Gastroesophageal sphincter (tissue), 4 donors: ENCODE results near the gene CSPG5. TPM values are rescaled to one million over a fixed set of nuclear protein-coding genes. Genes with fewer than 3 reads are reported as not detected.

Source experiments
- ATAC-seq: fragments of 150-250 bp; one replicate; pipeline ENCODE4 v1.9.1; 2016; ENCODE audit warnings: mild to moderate bottlenecking, moderate library complexity
- H3K27ac ChIP-seq, 4 donors: fragments of 200-600 bp; sonication (generic) in 3 of 4; 1 replicate in 3 of 4; 2 replicates in 1 of 4; pipeline ENCODE4 v1.5.1; 2016 to 2019
- H3K27me3 ChIP-seq: fragments of 200-600 bp; sonication (generic); one replicate; pipeline ENCODE4 v1.5.1; 2019
- H3K36me3 ChIP-seq, 2 donors: fragments of 200-600 bp; sonication (generic); one replicate each; pipeline ENCODE4 v1.5.1; 2019; ENCODE audit warnings: control low read depth in 1 of 2
- H3K4me1 ChIP-seq, 3 donors: fragments of 200-600 bp; sonication (generic); 1 replicate in 2 of 3; 2 replicates in 1 of 3; pipeline ENCODE4 v1.5.1; 2016 to 2019; ENCODE audit warnings: control low read depth in 2 of 3
- H3K4me3 ChIP-seq, 2 donors: fragments of 200-600 bp; sonication (generic); one replicate each; pipeline ENCODE4 v1.5.1; 2019; ENCODE audit warnings: mild to moderate bottlenecking in 1 of 2, moderate library complexity in 1 of 2
- H3K9me3 ChIP-seq, 3 donors: fragments of 200-600 bp; sonication (generic); one replicate each; pipeline ENCODE4 v1.5.1; 2017 to 2019; ENCODE audit warnings: control low read depth in 2 of 3
- CTCF ChIP-seq, 4 experiments: fragments of 200-600 bp in 2 of 4; fragments of 450-650 bp in 2 of 4; sonication (generic) in 1 of 4; IDR thresholded peaks; one replicate each; pipeline ENCODE4 v1.5.1; 2017 to 2019; ENCODE audit warnings: antibody characterized with exemption in 4 of 4, mild to moderate bottlenecking in 2 of 4, moderate library complexity in 2 of 4
- EP300 ChIP-seq: sonication (generic); formaldehyde crosslinking; IDR thresholded peaks from one replicate; pipeline ENCODE4 v1.6.1; 2017; ENCODE audit warnings: antibody characterized with exemption, mild to moderate bottlenecking
- POLR2A ChIP-seq, 2 donors: fragments of 450-650 bp; IDR thresholded peaks; one replicate each; pipeline ENCODE4 v1.6.1; 2017; ENCODE audit warnings: antibody characterized with exemption in 2 of 2, mild to moderate bottlenecking in 2 of 2, moderate library complexity in 1 of 2
- POLR2AphosphoS5 ChIP-seq: sonication (generic); formaldehyde crosslinking; IDR thresholded peaks from one replicate; pipeline ENCODE4 v1.6.1; 2017; ENCODE audit warnings: antibody characterized with exemption
- WGBS, 2 donors: methylation state at CpG; one replicate each; pipeline ENCODE4 v1.1.5; 2018; ENCODE audit warnings: low coverage in 1 of 2; 5-methylcytosine and 5-hydroxymethylcytosine counted together
- total RNA-seq, 4 donors: library from RNA; depleted of rRNA; stranded (reverse); fragments of >200 nt; gene quantifications; one replicate each; pipeline ENCODE4 v1.1.0, GENCODE V29; 2016

Gene CSPG5
- 1 to 10 TPM in 1 of 4 donors, under 1 TPM in 2, not detected in 1; 0.27 to 1.0 (median 0.30) TPM for total RNA-seq

DNA sequence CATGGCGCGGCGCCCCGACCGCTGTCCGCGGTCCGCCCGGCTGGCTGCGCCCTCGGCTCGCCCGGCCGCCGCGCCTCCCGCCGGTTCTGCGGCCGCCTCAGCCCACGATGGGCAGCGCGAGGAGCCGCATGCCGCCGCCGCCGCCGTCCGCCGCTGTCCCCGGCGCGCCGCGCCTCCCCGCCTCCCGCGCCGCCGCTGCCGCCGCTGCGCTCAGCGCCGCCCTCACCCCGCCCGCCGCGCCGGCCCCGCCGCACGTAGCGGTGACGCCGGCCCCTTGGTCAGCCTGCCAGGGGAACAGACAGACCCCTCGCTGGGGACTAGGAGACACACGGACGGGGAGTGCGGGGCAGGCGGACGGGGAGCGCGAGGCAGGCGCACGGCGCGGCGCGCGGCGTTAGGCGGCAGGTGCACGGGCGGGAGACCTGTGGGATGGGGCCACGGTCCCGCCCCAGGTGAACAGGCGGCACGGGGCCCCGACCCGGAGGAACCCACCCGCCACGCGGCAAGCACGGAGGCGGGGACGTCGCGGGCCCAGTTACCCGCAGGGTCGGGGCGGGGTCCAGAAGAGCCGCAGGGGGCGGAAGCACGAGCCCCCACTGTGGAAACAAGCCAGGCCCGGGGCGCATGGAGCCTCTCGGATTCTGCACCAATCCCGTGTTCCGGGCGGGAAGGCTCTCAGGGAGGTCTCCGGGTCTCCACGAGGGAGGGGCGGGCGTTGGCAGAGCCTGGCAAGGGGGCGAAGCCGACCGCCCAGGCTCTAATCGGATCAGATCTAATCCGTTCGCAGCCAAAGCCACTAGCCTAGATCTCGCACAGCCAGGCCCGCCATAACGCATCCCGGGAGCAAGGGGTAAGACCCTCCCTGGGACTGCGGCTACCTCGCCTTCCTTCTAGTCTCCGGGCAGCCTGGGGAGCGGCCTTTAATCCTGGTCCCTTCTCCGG lies at the start of gene CSPG5:
Gene CSPG5, minus strand, starts transcription at position 175 of the 942 bp plus-strand sequence. Its CDS starts 172 bp downstream, at position 3.
- Histone ChIP-seq H3K9me3 (no peaks in the 10 kb centered on the region), H3K4me3 (peak within 1 kb of the TSS; percentile 60 to 76), H3K36me3 (no peaks in the 10 kb centered on the region), H3K4me1 (peaks cover 0 to 22% (median 11%) of the 10 kb centered on the region in 3 donors), H3K27me3 (peaks cover 14% of the 10 kb centered on the region), H3K27ac (peak within 1 kb of the TSS in 2 of 4 donors; percentile 57 to 63)
- no CpG with 5 or more reads among the region's 121 CpGs for WGBS, 2 donors
- TF ChIP-seq EP300, result no peak
- no peak for TF ChIP-seq POLR2A (IDR thresholded peaks at IDR 0.05)
- TF ChIP-seq POLR2AphosphoS5, result no peak
- TF ChIP-seq CTCF (IDR thresholded peaks at IDR 0.05), result no peak
- peak; percentile 60 for ATAC-seq

DNA sequence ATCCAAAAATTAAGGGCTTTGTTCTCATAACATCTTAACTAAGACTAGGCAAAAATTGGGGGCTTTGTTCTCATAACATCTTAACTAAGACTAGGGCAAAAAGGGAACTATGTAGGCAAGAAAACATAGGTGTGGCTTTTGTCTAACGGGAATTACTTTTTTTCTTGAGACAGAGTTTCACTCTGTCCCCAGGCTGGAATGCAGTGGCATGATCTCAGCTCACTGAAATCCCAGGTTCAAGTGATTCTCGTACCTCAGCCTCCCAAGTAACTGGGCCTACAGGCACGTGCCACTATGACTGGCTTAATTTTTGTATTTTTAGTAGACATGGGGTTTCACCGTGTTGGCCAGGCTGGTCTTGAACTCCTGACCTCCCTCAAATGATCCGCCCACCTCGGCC lies 49.8 kb upstream of the CSPG5 start:
- no peak overlapping the region for H3K27ac ChIP-seq
- peaks cover 0 to 98% of the 10 kb centered on the region in 2 donors for H3K36me3 ChIP-seq
- ATAC-seq, result no peak
- TF ChIP-seq EP300 (no peak), CTCF (IDR thresholded peaks at IDR 0.05) (no peak), POLR2A (IDR thresholded peaks at IDR 0.05) (no peak), POLR2AphosphoS5 (no peak)
- 90 to 100% methylated on average over 4 to 5 of the region's 6 CpGs for WGBS, 2 donors
- H3K9me3 ChIP-seq, result no peaks in the 10 kb centered on the region
- no peaks in the 10 kb centered on the region for H3K4me1 ChIP-seq
- no peaks in the 10 kb centered on the region for H3K27me3 ChIP-seq
- H3K4me3 ChIP-seq, result no peak overlapping the region

GRCh38 chr3:47622671-47623461 lies 44.2 kb upstream of the CSPG5 start:
- Histone ChIP-seq H3K4me1 (peaks cover 0 to 1% (median 0%) of the 10 kb centered on the region in 3 donors), H3K9me3 (no peaks in the 10 kb centered on the region), H3K4me3 (no peak overlapping the region), H3K27ac (no peak overlapping the region), H3K27me3 (no peaks in the 10 kb centered on the region), H3K36me3 (peaks cover 0 to 98% of the 10 kb centered on the region in 2 donors)
- WGBS, 2 donors, result 67 to 82% methylated on average over 3 of the region's 3 CpGs
- TF ChIP-seq CTCF (IDR thresholded peaks at IDR 0.05) (no peak), POLR2AphosphoS5 (peak; percentile 11)
- no peak for ATAC-seq

DNA sequence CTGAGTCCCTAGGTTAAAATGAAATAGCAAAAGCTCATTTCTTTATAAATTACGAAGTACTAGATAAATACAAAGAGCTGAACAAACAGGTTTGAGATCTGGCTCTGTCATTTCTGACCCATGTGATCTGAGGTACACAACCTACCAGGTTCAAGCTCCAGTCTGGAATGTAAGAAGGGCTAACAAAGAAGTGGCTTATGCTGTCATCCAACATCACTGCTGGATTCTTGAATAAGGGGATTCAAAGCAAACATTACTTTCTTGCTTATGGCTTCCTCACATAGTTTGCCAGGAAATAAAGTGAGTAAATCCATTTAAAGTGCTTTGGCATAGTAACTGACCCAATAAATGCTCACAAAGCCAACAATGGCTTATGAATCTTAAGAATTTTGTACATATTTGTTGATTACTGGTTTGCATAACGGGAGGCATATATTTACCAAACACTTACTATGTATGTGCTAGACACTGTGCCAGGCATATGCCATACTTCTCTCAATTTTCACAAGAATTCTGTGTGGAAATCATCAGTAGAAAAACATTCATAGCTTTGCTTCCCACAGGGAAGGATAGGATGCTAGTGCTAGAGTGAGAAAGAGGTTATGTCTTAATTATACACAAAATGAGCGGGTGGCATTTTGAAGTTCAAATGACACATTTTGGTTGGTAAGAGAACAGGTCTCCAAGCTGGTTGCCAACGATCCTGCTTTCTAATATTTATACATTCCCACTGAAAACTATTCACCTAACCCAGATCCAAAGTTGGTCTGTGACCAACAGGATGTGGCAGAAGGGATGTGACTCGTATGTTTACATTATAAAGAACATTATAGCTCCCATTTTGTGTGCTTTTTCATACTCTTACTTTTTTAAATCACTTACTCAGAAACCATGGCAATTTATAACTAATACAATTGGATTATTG lies 38.7 kb upstream of the CSPG5 start:
- WGBS, 2 donors, result 50 to 79% methylated on average over 5 of the region's 5 CpGs
- H3K27me3 ChIP-seq, result no peaks in the 10 kb centered on the region
- ATAC-seq, result no peak
- H3K4me1 ChIP-seq, result peaks cover 6 to 36% (median 11%) of the 10 kb centered on the region in 3 donors
- H3K36me3 ChIP-seq, result peaks cover 0 to 68% of the 10 kb centered on the region in 2 donors
- H3K9me3 ChIP-seq, result no peaks in the 10 kb centered on the region
- no peak overlapping the region for H3K27ac ChIP-seq
- no peak for TF ChIP-seq POLR2A (IDR thresholded peaks at IDR 0.05)
- no peak for TF ChIP-seq POLR2AphosphoS5
- H3K4me3 ChIP-seq, result no peak overlapping the region
